ENCODE results near the gene CDC7. TPM values are rescaled to one million over a fixed set of nuclear protein-coding genes. Genes with fewer than 3 reads are reported as not detected.

Gene CDC7
- total RNA-seq, 1 donor from 2014 or later = 156 TPM

DNA sequence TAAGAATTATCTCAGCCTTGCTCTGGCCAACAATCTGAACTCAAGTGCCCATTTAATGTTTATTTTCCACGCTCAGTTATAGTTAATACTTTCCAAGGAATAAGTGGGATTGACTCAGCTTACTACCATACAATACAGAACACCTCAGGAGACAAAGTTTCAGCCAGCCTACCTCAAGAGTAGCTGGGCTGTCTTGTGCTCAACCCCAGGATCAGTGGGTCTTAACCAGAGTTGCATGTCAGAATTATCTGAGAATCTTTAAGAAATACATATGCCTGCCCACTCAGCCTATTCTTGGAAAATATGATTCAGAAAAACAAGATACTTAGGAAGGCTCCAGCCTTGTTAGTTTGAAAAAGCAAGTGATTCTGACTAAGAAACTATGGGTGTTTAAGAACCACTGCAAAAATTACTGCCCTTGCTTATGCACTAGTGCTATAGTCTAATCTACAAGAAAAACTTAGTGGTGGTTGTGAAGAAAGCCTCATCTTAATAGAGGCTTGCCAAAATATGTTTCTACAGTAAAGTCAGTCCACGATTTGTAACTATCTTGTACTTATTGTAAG is 20.4 kb downstream of the CDC7 start:
- Mint-ChIP-seq H3K36me3 (peaks cover 34% of the 10 kb centered on the region), H3K27ac (no peak overlapping the region), H3K27me3 (ENCODE audit: insufficient read depth, low read depth) (no peaks in the 10 kb centered on the region), H3K4me1 (no peaks in the 10 kb centered on the region), H3K4me3 (no peak overlapping the region), H3K9me3 (no peaks in the 10 kb centered on the region)
- no peak overlapping the region for H3K27ac ChIP-seq
- no peaks in the 10 kb centered on the region for H3K79me2 ChIP-seq (ENCODE audit: low read depth)
- no peaks in the 10 kb centered on the region for H3K4me1 ChIP-seq
- no peaks in the 10 kb centered on the region for H4K20me1 ChIP-seq (ENCODE audit: low read depth)
- no peak overlapping the region for H3K4me2 ChIP-seq
- H2AFZ ChIP-seq (replicated peaks) = no peak overlapping the region
- no peak for DNase-seq (ENCODE audit: low spot score)
- TF ChIP-seq EZH2phosphoT487 (IDR thresholded peaks at IDR 0.05) = no peak
- TF ChIP-seq, protein P1, sequence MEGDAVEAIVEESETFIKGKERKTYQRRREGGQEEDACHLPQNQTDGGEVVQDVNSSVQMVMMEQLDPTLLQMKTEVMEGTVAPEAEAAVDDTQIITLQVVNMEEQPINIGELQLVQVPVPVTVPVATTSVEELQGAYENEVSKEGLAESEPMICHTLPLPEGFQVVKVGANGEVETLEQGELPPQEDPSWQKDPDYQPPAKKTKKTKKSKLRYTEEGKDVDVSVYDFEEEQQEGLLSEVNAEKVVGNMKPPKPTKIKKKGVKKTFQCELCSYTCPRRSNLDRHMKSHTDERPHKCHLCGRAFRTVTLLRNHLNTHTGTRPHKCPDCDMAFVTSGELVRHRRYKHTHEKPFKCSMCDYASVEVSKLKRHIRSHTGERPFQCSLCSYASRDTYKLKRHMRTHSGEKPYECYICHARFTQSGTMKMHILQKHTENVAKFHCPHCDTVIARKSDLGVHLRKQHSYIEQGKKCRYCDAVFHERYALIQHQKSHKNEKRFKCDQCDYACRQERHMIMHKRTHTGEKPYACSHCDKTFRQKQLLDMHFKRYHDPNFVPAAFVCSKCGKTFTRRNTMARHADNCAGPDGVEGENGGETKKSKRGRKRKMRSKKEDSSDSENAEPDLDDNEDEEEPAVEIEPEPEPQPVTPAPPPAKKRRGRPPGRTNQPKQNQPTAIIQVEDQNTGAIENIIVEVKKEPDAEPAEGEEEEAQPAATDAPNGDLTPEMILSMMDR (IDR thresholded peaks at IDR 0.05) = no peak
- H3K9me3 ChIP-seq (ENCODE audit: low read depth) = no peaks in the 10 kb centered on the region
- H3K36me3 ChIP-seq = peaks cover 18% of the 10 kb centered on the region
- H3K9ac ChIP-seq = no peak overlapping the region
- H3K4me3 ChIP-seq = no peak overlapping the region
- no peaks in the 10 kb centered on the region for H3F3A ChIP-seq (ENCODE audit: low read depth)
- H3K27me3 ChIP-seq = no peaks in the 10 kb centered on the region

DNA sequence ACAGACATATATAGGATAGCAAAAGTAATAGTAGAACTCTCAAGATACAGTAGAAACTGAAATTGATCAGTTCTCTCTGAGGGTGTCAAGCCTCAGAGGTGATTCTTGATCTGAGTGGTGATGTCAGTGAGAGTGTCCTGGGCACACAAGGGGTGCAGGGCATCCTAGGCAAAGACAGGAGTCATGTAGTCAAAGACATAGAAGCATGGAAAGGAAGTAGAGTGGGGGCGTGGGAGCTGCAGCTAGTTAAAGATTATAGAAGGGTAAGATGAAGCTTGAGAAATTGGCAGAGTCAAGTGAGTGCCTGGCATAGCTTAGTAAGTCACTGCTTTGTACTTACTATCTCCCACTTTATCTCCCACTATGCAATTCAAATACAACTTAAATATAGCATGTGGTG is 22.8 kb downstream of the CDC7 start:
- H3K9me3 Mint-ChIP-seq = no peaks in the 10 kb centered on the region
- no peaks in the 10 kb centered on the region for H3K27me3 ChIP-seq

DNA sequence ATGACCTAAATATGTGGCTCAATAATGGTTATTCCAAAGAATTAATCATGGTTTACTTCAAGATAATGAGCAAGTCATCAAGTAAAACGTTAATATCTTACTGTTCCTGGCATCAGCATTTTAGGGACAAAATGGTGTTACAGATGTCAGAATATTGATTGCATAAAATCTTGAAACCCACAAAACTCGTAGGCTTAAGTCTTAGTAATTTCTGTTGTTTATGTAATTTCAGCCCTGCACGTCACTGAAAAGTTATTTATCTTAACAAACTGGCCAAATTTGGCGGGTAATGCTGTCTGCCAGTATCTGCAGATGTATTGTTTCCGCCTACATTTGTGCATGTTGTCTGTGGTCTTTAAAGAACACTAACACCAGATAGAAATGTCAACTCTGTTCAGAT is 25.8 kb downstream of the CDC7 start:
- no peaks in the 10 kb centered on the region for H3K4me1 Mint-ChIP-seq
- Histone ChIP-seq H3K27me3 (no peaks in the 10 kb centered on the region), H4K20me1 (ENCODE audit: low read depth) (no peaks in the 10 kb centered on the region), H3K27ac (no peak overlapping the region), H3K4me2 (no peak overlapping the region), H3K4me1 (peaks cover 6% of the 10 kb centered on the region), H3K9ac (no peak overlapping the region), H3K4me3 (no peak overlapping the region), H3K79me2 (ENCODE audit: low read depth) (no peaks in the 10 kb centered on the region), H3K36me3 (peaks cover 5% of the 10 kb centered on the region), H2AFZ (replicated peaks) (no peak overlapping the region), H3K9me3 (ENCODE audit: low read depth) (no peaks in the 10 kb centered on the region), H3F3A (ENCODE audit: low read depth) (no peaks in the 10 kb centered on the region)
- TF ChIP-seq, protein P1 (IDR thresholded peaks at IDR 0.05) = no peak
- TF ChIP-seq EZH2phosphoT487 (IDR thresholded peaks at IDR 0.05) (no peak), EZH2 (IDR thresholded peaks at IDR 0.05) (no peak)
- H3K27ac Mint-ChIP-seq = no peak overlapping the region
- DNase-seq (ENCODE audit: low spot score) = no peak
- no peak overlapping the region for H3K4me3 Mint-ChIP-seq
- H3K27me3 Mint-ChIP-seq (ENCODE audit: insufficient read depth, low read depth) = peaks cover 2% of the 10 kb centered on the region
- H3K9me3 Mint-ChIP-seq = no peaks in the 10 kb centered on the region
- peaks cover 20% of the 10 kb centered on the region for H3K36me3 Mint-ChIP-seq

More for the DNA sequence above, 22.8 kb downstream of the CDC7 start:
- Mint-ChIP-seq H3K27ac (no peak overlapping the region), H3K36me3 (peaks cover 21% of the 10 kb centered on the region), H3K4me1 (no peaks in the 10 kb centered on the region), H3K27me3 (ENCODE audit: insufficient read depth, low read depth) (no peaks in the 10 kb centered on the region), H3K4me3 (no peak overlapping the region)
- H3K4me1 ChIP-seq = peaks cover 3% of the 10 kb centered on the region
- no peaks in the 10 kb centered on the region for H3K79me2 ChIP-seq (ENCODE audit: low read depth)
- H3K4me2 ChIP-seq = no peak overlapping the region
- H2AFZ ChIP-seq (replicated peaks) = no peak overlapping the region
- H3K36me3 ChIP-seq = peaks cover 14% of the 10 kb centered on the region
- no peak for DNase-seq (ENCODE audit: low spot score)
- H3F3A ChIP-seq (ENCODE audit: low read depth) = no peaks in the 10 kb centered on the region
- no peak overlapping the region for H3K4me3 ChIP-seq
- H3K27ac ChIP-seq = no peak overlapping the region
- no peaks in the 10 kb centered on the region for H3K9me3 ChIP-seq (ENCODE audit: low read depth)
- no peak for TF ChIP-seq EZH2phosphoT487 (IDR thresholded peaks at IDR 0.05)
- TF ChIP-seq EZH2 (IDR thresholded peaks at IDR 0.05) = no peak
- TF ChIP-seq, protein P1 (IDR thresholded peaks at IDR 0.05) = no peak
- H4K20me1 ChIP-seq (ENCODE audit: low read depth) = no peaks in the 10 kb centered on the region
- H3K9ac ChIP-seq = no peak overlapping the region

Measured in neural progenitor cell (in vitro differentiated cells).